ENCODE data around the gene TRIM59.

The TRIM59 gene

DNA sequence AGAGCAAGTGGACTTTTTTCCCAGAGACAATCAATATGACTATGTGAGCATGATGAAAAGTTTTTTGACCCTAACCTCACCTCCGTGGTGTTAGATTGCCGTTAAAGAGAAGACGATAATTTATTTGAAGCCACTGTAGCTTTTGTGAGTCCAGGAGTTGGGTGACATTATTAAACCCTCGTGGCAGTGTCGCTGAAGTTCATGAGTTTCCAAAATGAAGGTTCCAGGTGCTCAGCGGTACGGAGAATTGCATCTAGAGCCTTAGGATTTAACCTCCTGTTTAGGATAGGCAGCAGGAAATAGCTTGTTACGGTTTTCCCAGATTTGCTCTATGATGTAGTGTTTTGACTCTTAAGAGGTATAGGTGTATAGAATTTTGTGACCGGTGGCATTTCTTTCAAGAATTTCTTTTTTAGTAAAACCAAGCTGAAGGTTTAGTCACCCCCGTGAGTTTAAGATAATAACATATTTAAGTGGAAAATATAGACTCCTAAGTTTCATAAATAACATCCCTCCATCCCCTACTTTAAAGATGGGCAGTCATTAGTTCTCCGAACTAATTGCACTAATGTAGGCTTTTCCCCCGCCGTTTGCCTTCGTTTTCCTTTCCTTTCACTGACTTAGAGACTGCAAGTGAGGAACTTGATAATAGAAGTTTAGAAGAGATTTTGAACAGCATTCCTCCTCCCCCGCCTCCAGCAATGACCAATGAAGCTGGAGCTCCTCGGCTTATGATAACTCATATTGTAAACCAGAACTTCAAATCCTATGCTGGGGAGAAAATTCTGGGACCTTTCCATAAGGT, 48.1 kb downstream of the TRIM59 start:
- TF ChIP-seq, protein P1, sequence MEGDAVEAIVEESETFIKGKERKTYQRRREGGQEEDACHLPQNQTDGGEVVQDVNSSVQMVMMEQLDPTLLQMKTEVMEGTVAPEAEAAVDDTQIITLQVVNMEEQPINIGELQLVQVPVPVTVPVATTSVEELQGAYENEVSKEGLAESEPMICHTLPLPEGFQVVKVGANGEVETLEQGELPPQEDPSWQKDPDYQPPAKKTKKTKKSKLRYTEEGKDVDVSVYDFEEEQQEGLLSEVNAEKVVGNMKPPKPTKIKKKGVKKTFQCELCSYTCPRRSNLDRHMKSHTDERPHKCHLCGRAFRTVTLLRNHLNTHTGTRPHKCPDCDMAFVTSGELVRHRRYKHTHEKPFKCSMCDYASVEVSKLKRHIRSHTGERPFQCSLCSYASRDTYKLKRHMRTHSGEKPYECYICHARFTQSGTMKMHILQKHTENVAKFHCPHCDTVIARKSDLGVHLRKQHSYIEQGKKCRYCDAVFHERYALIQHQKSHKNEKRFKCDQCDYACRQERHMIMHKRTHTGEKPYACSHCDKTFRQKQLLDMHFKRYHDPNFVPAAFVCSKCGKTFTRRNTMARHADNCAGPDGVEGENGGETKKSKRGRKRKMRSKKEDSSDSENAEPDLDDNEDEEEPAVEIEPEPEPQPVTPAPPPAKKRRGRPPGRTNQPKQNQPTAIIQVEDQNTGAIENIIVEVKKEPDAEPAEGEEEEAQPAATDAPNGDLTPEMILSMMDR (IDR thresholded peaks at IDR 0.05; ENCODE audit: control insufficient read depth, extremely low read depth, insufficient read depth): no peak
- no peak for DNase-seq (ENCODE audit: low read depth)
- H3K4me3 ChIP-seq (ENCODE audit: low read depth, low read length): peak overlapping the region; percentile 93

GRCh38 chr3:160400702-160401150, 48.9 kb downstream of the TRIM59 start:
- peak overlapping the region; percentile 93 for H3K4me3 ChIP-seq (ENCODE audit: low read depth, low read length)
- DNase-seq (ENCODE audit: low read depth): no peak
- TF ChIP-seq, protein P1 (IDR thresholded peaks at IDR 0.05; ENCODE audit: control insufficient read depth, extremely low read depth, insufficient read depth): no peak

DNA sequence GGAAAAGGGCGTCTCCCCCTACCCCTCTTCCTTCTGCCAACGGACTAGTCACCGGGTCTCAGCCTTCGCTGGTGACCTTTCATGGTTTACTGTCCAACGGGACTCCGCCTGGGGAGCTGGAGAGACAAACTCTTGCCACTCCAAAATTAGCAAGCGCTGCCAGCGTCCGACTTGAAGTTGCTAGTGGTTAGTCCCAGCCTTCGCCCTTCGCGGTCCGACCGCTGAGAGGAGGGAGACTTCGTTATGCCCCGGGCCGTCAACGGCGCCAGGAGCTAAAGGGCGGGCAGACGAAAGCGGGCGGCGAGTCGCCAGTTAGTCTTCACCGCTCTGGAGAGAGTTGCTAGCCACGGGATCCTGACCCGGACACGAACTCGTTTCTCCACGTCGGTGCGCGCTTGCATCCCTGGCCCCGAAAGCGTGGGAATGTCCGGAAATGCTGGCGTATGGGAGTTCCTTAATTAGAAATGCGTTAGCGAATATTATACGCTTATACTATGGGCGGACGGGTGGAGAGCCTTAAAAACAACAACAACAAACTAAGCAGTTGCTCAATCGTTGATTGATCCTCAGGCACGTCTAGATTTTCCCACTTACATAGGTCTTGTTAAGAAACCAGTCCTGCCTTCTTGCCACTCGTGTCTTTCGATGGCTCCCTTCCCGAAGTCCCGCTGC, 49.4 kb downstream of the TRIM59 start:
- TF ChIP-seq, protein P1 (IDR thresholded peaks at IDR 0.05; ENCODE audit: control insufficient read depth, extremely low read depth, insufficient read depth): no peak
- peak overlapping the region; percentile 93 for H3K4me3 ChIP-seq (ENCODE audit: low read depth, low read length)
- no peak for DNase-seq (ENCODE audit: low read depth)

DNA sequence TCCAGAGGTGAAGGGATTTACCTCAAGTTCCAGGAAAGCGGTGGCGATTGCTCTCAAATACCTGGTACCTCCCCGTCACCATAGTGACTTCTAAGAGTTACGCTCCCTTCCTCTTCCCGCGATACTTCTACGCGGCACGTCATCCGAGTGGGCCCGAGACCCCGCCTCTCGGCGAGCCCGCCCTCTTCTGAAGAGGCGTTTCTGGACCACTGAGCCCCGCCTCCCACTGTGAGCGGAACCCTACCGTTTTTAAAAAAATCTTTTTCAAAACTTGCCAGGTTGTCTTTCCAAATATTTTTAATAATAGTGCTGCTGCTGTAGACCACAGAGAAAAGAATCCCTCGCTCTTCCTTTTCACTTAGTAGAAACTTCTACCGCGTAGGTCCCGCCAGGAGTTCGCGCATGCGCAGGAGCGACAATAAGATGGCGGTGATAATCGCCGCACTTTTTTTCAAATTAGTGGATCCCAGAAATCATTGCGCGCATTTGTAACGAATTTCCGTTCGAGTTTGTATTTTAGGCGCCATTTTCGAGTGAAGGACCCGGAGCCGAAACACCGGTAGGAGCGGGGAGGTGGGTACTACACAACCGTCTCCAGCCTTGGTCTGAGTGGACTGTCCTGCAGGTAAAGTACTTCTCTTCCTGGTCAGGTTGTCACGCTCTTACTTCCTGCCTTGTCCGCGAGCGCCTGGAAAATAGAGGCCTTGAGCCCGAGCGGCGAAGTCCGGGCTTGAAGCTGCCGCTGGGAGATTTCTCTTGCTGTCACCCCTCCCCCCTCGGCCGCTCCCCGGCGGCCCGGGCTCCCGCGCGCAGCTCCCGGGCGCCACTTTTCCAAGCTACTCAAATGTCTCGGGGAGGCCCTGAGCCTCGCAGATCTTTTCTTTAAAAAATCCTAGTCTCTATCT, 50.2 kb downstream of the TRIM59 start, which contains the start of the genes IFT80 and SMC4:
IFT80 (minus strand) TSS at position 101 of the 905 bp plus-strand sequence. CDS start 14,625 bp downstream, outside the sequence.
SMC4 (plus strand) TSS at position 526 of the 905 bp plus-strand sequence. CDS start 1,177 bp downstream, outside the sequence.
- peak within 1 kb of the TSS; percentile 93 for H3K4me3 ChIP-seq (ENCODE audit: low read depth, low read length)
- TF ChIP-seq, protein P1 (IDR thresholded peaks at IDR 0.05; ENCODE audit: control insufficient read depth, extremely low read depth, insufficient read depth): no peak
- peak; percentile 92 for DNase-seq (ENCODE audit: low read depth)

- TF ChIP-seq, protein P1 (IDR thresholded peaks at IDR 0.05; ENCODE audit: control insufficient read depth, extremely low read depth, insufficient read depth): no peak
- no peak for DNase-seq (ENCODE audit: low read depth)
- H3K4me3 ChIP-seq (ENCODE audit: low read depth, low read length): peak overlapping the region; percentile 93
Measured at GRCh38 chr3:160398820-160399124, 50.8 kb downstream of the TRIM59 start.

DNA sequence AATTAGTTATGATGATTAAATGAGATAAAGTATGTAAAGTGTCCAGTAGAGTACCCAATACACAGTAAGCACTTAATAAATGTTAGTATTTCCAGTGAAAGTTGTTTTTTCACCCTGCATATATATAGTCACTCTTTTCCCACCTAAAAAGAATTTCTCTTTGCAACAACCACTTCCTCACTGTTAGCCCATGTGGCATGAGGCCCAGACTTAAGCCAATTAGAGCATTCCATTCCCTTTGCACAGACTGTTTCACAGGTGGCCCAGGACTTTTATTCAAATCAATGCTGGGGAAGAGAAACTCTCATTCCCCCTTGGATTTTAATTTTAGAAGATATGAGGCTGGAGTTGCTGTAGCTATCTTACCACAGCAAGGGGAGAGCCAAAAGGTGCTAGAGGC, 54.3 kb downstream of the TRIM59 start:
- DNase-seq (ENCODE audit: low read depth): no peak
- H3K4me3 ChIP-seq (ENCODE audit: low read depth, low read length): no peak overlapping the region
- TF ChIP-seq, protein P1 (IDR thresholded peaks at IDR 0.05; ENCODE audit: control insufficient read depth, extremely low read depth, insufficient read depth): no peak

All from LNCaP clone FGC (cell line).